HG03095 (cell line): ENCODE results near the gene RNU7-1.

Source experiments
- ATAC-seq: cut with Tn5 transposase; IDR thresholded peaks from one replicate; pipeline ENCODE4 v1.9.1; 2021; ENCODE audit warnings: moderate library complexity; ENCODE audit not compliant: unreplicated experiment

The RNU7-1 gene

GRCh38 chr12:6963016-6963731 lies 19.6 kb downstream of the RNU7-1 start:
- ATAC-seq, result no peak

- no peak for ATAC-seq
Observed at GRCh38 chr12:6963791-6964413, 20.3 kb downstream of the RNU7-1 start.

DNA sequence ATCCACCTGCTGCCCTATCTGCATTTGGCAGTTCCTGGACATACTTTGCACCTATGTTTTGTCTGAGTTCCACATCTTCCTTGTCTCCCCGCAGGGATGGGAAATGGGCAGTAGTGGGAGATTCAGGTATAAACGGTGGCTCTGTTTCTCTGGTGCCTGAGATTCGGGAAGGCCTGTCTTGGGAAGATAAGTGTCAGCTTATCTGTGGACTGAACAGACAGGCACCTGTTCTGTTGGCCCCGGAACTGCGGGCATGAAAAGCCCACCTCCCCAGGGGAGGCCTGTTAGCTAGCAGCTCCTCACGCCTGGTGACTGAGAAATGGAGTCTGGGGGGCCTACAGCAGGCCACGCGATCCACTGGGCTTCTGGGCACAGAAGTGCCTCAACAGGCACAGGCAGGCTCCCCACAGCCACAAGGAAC lies 21.0 kb downstream of the RNU7-1 start:
- no peak for ATAC-seq

DNA sequence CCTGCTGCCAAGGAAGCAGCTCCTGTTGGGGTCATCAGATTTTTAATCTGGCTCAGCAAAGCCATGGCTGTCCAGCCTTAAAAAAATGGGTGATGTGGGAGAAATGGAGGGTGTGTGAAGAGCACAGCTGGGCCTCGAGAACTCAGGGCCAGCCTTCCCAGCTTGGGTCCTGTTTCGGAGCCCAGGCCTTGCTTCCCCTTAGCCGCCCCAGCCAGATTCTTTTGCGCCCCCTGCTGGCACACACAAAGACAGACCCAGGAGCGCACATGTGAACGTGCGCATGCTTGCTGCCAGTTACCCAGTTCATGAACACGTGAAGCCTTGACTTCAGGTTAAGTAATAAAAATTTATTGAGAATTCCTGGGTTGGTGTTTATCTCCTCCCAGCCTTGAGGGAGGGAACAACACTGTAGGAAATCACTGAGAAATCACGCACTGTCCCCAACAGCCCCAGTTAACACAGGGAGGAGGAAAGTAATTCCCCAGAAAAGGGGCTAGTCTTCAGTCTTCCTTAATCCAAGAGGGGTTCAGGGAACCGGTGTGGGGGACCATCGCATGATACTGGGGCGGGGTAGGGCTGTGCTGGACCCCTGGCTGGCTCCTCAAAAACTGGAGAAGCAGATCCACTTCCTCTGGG lies 21.5 kb downstream of the RNU7-1 start:
- ATAC-seq, result no peak

DNA sequence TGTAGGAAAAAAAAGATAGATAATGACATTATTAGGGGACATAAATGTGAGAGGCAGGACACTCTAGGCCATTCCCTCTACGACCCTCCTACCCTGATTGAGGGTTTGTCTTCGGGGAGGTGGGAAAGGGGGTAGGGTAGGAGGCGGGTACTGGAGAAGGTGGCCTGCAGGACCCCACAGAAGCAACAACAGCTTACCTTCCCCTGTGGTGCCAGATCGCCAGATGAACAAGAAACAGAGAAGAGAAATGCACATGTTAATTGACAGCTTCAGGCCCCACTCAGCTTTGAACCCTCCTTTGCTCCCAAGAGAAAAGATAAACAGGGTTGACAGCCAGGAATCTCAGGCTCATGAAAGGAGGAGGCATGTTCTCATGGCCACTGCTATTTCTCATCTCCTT lies 22.1 kb downstream of the RNU7-1 start:
- no peak for ATAC-seq

DNA sequence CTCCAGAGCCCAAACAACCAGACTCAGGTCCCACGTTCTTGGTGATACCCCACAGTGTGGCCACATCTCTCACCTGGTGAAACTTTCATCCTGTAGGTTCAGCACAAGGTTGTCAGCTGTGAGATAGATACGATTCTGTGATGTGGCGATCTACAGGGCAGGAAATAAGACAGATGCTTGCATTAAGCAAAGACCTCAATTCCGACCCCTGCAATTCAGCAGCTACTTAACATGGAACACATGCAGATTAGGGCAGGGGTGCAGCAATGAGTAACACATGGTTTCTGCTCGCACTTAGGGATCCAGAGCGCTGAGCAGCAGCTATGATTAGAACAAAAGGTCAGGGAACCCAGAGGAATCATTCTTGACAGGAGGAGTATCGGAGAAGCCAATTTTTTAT lies 22.7 kb downstream of the RNU7-1 start:
- no peak for ATAC-seq

GRCh38 chr12:6967651-6968100 lies 24.1 kb downstream of the RNU7-1 start:
- ATAC-seq, result no peak

- ATAC-seq, result no peak
Observed at GRCh38 chr12:6968426-6968825, 24.8 kb downstream of the RNU7-1 start.

GRCh38 chr12:6970096-6970527 lies 26.5 kb downstream of the RNU7-1 start:
- ATAC-seq, result peak; percentile 1

DNA sequence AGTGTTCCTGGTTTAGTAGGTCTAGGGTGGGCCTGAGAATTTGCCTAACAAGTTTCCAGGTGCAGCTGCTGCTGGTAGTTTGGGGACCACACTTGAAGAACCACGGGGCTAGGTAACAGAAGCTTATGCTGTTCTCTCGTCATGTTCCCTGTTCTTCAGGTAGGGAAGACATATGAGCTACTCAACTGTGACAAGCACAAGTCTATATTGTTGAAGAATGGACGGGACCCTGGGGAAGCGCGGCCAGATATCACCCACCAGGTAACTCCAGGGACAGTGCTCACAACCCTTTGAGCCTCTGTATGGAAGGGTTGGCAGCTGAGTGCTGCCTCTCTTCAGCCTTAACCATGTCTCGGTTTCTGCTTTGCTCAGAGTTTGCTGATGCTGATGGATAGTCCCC lies 30.6 kb downstream of the RNU7-1 start:
- no peak for ATAC-seq

GRCh38 chr12:6975297-6976032 lies 31.8 kb downstream of the RNU7-1 start:
- no peak for ATAC-seq

GRCh38 chr12:6977653-6978052 lies 34.0 kb downstream of the RNU7-1 start:
- no peak for ATAC-seq

GRCh38 chr12:6978188-6978587 lies 34.6 kb downstream of the RNU7-1 start:
- no peak for ATAC-seq

DNA sequence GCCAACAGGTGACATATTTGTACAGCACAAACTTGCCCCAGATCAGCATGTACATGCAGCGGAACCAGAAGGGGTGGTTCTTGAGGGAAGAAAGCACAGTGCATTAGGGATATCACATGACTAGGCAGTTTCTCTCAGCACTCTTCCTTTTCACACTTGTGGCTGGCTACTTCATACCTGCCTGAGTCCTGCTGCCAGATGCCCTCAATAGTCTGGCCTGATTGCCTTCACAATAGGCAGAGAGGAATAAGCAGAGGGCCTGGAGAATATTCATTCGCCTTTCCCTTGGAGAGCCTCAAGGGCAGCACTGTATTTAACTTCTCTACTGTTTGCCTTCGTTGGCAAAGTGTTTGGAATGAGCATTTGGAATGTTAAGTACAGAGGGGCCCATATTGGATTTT lies 35.0 kb downstream of the RNU7-1 start:
- no peak for ATAC-seq

DNA sequence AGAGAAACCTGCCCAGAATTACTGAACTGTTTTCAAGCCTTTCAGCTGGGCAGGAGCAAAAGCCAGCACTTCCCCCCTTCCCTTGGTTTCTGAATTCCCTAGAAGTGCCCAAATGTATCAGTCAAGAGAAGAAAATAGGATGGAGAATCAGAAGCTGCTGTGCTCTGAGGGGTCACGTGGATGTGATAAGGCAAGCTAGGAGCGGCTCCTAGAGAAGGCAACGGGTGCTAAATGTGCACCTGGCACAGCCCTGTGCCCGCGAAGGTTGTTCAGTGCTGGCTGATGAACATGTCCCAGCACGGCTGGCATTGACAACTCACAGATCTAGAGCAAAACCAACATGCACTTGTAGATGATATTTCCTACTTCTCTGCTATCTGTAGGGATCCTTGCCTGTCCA lies 35.4 kb downstream of the RNU7-1 start:
- no peak for ATAC-seq

DNA sequence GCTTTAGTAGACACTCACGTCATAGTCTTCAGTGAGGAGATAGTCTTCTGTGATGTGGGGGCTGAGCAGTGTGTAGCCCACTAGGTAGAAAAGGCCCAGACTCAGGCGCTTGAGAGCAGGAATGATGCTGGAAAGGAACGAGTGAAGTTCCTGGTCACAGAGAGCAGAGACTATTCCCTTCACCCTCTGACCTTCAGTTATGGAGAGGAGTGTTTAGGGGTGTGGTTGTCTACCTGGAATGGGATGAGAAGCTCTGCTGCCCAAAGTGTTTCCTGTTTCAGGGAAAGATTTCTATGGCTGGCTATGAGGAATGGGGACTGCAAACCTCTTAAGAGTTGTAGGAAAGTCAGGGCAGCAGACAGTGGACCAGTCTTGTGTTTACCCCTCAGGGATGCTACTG lies 35.8 kb downstream of the RNU7-1 start:
- no peak for ATAC-seq

GRCh38 chr12:6980075-6980474 lies 36.5 kb downstream of the RNU7-1 start:
- ATAC-seq, result no peak

- ATAC-seq, result no peak
Observed at GRCh38 chr12:6980740-6981139, 37.1 kb downstream of the RNU7-1 start.

GRCh38 chr12:6981152-6982052 lies 37.8 kb downstream of the RNU7-1 start:
- ATAC-seq, result no peak

DNA sequence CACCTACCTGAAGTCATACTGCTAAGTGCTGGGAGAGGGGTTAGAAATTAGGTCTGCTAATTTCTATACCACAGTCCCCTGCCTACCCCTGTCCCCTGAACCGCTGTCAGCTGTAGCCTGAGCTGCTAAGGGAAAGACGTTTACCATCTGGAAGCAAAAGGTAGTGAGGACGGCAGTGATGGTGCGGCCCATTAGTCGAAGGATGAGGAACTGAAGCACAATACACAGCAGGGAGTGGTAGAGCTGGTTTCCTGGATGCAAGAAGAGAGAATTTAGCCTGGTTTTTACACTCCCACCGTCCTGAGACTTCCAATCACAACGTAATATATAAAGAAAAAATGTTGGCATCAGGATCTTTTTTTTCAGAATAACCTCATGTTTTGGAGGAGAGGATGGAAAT lies 38.9 kb downstream of the RNU7-1 start:
- ATAC-seq, result no peak
